Measurements from ENCODE around the gene POLR2L.

Gene POLR2L

GRCh38 chr11:826836-827145, 15.5 kb downstream of the POLR2L start:
- no peaks in the 10 kb centered on the region for H3K36me3 ChIP-seq (ENCODE audit: low read length)
- H3K9me3 ChIP-seq (ENCODE audit: insufficient read depth, low read length) = no peaks in the 10 kb centered on the region
- peak overlapping the region; percentile 36 for H3K4me3 ChIP-seq (ENCODE audit: insufficient read depth, low read length, poor library complexity, severe bottlenecking)
- peak overlapping the region; percentile 15 for H2AFZ ChIP-seq (ENCODE audit: low read depth, low read length, severe bottlenecking)
- no peaks in the 10 kb centered on the region for H3K27me3 ChIP-seq (ENCODE audit: low read length)
- no peak for TF ChIP-seq CTCF (IDR thresholded peaks at IDR 0.05; ENCODE audit: insufficient read depth, low read length, poor library complexity, severe bottlenecking)
- TF ChIP-seq EZH2phosphoT487 (conservative IDR thresholded peaks at IDR 0.05; ENCODE audit: low read length) = peak; percentile 94; the same call in 1 of the 2 replicates
- no peak overlapping the region for H3K27ac ChIP-seq (ENCODE audit: low read depth, low read length)
- peak overlapping the region; percentile 26 for H3K9ac ChIP-seq (ENCODE audit: low read length)
- H3K79me2 ChIP-seq (ENCODE audit: insufficient read depth, low read length) = no peaks in the 10 kb centered on the region
- no peaks in the 10 kb centered on the region for H3F3A ChIP-seq (ENCODE audit: insufficient read depth)
- peak overlapping the region; percentile 47 for H3K4me2 ChIP-seq (ENCODE audit: low read depth, low read length, poor library complexity, severe bottlenecking)
- no peaks in the 10 kb centered on the region for H4K20me1 ChIP-seq (ENCODE audit: low read depth, low read length)
- H3K9me2 ChIP-seq (replicated peaks; ENCODE audit: insufficient read depth, low read length) = no peaks in the 10 kb centered on the region

- H2AFZ ChIP-seq (ENCODE audit: low read depth, low read length, severe bottlenecking) = no peak overlapping the region
- H3K27me3 ChIP-seq (ENCODE audit: low read length) = no peaks in the 10 kb centered on the region
- no peak overlapping the region for H3K4me3 ChIP-seq (ENCODE audit: insufficient read depth, low read length, poor library complexity, severe bottlenecking)
- no peaks in the 10 kb centered on the region for H3K79me2 ChIP-seq (ENCODE audit: insufficient read depth, low read length)
- no peaks in the 10 kb centered on the region for H3K9me2 ChIP-seq (replicated peaks; ENCODE audit: insufficient read depth, low read length)
- H3K9me3 ChIP-seq (ENCODE audit: insufficient read depth, low read length) = no peaks in the 10 kb centered on the region
- no peaks in the 10 kb centered on the region for H3F3A ChIP-seq (ENCODE audit: insufficient read depth)
- TF ChIP-seq EZH2phosphoT487 (conservative IDR thresholded peaks at IDR 0.05; ENCODE audit: low read length) (no peak), CTCF (IDR thresholded peaks at IDR 0.05; ENCODE audit: insufficient read depth, low read length, poor library complexity, severe bottlenecking) (no peak)
- no peaks in the 10 kb centered on the region for H4K20me1 ChIP-seq (ENCODE audit: low read depth, low read length)
- H3K36me3 ChIP-seq (ENCODE audit: low read length) = no peaks in the 10 kb centered on the region
- H3K4me2 ChIP-seq (ENCODE audit: low read depth, low read length, poor library complexity, severe bottlenecking) = peak overlapping the region; percentile 47
- H3K9ac ChIP-seq (ENCODE audit: low read length) = no peak overlapping the region
- H3K27ac ChIP-seq (ENCODE audit: low read depth, low read length) = no peak overlapping the region
Measured at GRCh38 chr11:826227-826621, 16.1 kb downstream of the POLR2L start.

GRCh38 chr11:825366-826226, 16.7 kb downstream of the POLR2L start:
- no peak overlapping the region for H3K27ac ChIP-seq (ENCODE audit: low read depth, low read length)
- no peak overlapping the region for H3K4me2 ChIP-seq (ENCODE audit: low read depth, low read length, poor library complexity, severe bottlenecking)
- H3K27me3 ChIP-seq (ENCODE audit: low read length) = no peaks in the 10 kb centered on the region

More at GRCh38 chr11:825366-826226, 16.7 kb downstream of the POLR2L start:
- Histone ChIP-seq H3K9ac (ENCODE audit: low read length) (no peak overlapping the region), H3F3A (ENCODE audit: insufficient read depth) (no peaks in the 10 kb centered on the region), H3K9me2 (replicated peaks; ENCODE audit: insufficient read depth, low read length) (no peaks in the 10 kb centered on the region), H3K79me2 (ENCODE audit: insufficient read depth, low read length) (no peaks in the 10 kb centered on the region), H3K36me3 (ENCODE audit: low read length) (no peaks in the 10 kb centered on the region), H2AFZ (ENCODE audit: low read depth, low read length, severe bottlenecking) (no peak overlapping the region), H3K9me3 (ENCODE audit: insufficient read depth, low read length) (no peaks in the 10 kb centered on the region), H4K20me1 (ENCODE audit: low read depth, low read length) (no peaks in the 10 kb centered on the region; the same call in 1 of the 2 replicates), H3K4me3 (ENCODE audit: insufficient read depth, low read length, poor library complexity, severe bottlenecking) (no peak overlapping the region)
- TF ChIP-seq CTCF (IDR thresholded peaks at IDR 0.05; ENCODE audit: insufficient read depth, low read length, poor library complexity, severe bottlenecking) (no peak), EZH2phosphoT487 (conservative IDR thresholded peaks at IDR 0.05; ENCODE audit: low read length) (no peak)
